Neural progenitor cell (in vitro differentiated cells): ENCODE measurements around the gene EPHX1.

Experiments used
- CTCF ChIP-seq: fragments of 200-600 bp; sonication (generic); IDR thresholded peaks from 2 replicates; pipeline ENCODE4 v1.5.1; 2017; ENCODE audit warnings: antibody characterized with exemption, mild to moderate bottlenecking
- EZH2 ChIP-seq: fragments of 200-600 bp; sonication (generic); IDR thresholded peaks from 2 replicates; pipeline ENCODE4 v1.6.1; 2017; ENCODE audit warnings: antibody characterized with exemption, mild to moderate bottlenecking, moderate library complexity
- EZH2phosphoT487 ChIP-seq: fragments of 200-600 bp; sonication (generic); IDR thresholded peaks from 2 replicates; pipeline ENCODE4 v1.6.1; 2017; ENCODE audit warnings: antibody characterized with exemption

DNA sequence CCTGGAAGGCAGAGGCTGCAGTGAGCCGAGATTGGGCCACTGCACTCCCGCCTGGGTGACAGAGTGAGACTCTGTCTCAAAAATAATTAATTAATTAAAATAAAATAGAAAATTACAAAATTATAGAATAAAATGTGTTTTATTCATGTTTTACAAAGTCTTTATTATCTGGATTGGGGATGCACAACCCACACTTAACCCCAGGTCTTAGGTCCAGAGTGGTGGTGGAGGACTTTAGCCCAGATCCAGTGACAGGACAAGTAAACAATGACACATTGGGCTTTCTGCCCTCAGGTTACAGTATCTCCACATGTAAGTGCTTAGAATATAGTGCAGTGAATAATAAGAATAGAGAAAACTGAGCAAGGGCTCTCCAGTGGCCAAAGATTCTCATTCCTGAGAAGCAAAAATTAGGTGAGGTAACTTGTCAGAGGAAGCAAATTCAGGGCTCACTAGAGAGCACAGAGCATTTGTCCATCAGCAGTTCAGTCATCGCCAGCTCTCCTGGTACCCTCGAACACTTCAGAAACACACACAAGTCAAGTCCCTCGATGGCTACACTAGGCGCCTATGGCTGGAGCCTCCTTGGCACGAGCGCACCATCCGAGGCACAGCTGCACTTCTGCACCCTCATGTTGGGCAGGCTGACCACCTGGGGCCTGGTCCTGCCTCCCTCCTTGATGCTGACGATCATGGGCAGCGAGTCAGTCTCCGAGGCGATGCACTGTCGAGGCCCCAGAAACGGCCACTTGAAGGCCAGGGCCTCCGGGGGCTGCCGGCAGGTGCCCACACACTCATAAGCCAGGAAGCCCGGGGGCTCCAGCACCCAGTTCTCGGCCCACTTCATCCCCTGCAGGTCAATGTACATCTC is 76.5 kb downstream of the EPHX1 start:
- TF ChIP-seq CTCF (no peak), EZH2phosphoT487 (no peak), EZH2 (no peak)
